GM23338 (cell line): ENCODE data around the gene PRDM7.

ENCODE experiments used
- EZH2 ChIP-seq: fragments of 200-600 bp; sonication (generic); IDR thresholded peaks from one replicate; pipeline ENCODE4 v1.8.0; 2017; ENCODE audit warnings: antibody characterized with exemption, mild to moderate bottlenecking, low read depth; ENCODE audit not compliant: unreplicated experiment
- TF ChIP-seq, protein P1 (sequence below), 2 experiments: fragments of 200-600 bp in 1 of 2; sonication (generic) in 1 of 2; conservative IDR thresholded peaks; 2 replicates each; pipeline versions ENCODE4 v1.5.1 to v1.6.1; 2016 to 2017; ENCODE audit warnings: antibody characterized with exemption in 2 of 2, low read depth in 2 of 2, mild to moderate bottlenecking in 2 of 2, moderate library complexity in 1 of 2

DNA sequence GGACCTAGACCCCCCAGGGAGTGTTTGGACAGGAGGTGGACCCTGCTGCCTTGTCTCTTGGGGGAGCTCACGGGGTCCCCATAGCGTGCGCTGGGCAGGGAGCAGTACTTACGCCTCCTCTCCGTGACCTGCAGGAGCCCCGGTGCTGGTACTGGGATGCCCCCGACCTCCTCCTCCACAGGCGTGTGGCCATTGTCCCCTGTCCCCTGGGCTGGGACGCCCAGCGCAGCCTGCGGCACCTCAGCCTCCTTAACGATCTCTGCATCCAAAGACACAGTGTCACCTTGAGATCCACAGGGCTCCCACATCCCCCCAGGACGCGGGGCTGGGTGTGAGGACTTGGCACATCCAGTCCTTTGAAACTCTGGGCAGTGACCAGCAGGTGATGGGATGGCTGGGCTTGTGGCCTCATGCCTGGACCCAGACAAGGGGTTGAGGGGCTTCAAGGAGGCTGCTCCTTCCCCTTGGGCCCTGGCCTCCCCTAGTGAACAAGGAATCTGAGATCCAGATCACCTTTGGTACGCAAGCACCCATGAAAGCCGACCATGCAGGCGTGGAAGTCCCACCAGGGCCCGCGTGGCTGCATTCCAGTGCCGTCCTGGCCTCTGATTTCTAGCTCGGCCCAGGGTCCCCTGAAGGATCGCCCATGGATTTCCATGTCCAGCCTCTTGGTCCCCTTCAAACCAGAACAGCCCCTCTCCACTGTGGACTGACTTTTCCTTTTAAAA is 67.8 kb downstream of the PRDM7 start:
- TF ChIP-seq EZH2: no peak
- TF ChIP-seq, protein P1, sequence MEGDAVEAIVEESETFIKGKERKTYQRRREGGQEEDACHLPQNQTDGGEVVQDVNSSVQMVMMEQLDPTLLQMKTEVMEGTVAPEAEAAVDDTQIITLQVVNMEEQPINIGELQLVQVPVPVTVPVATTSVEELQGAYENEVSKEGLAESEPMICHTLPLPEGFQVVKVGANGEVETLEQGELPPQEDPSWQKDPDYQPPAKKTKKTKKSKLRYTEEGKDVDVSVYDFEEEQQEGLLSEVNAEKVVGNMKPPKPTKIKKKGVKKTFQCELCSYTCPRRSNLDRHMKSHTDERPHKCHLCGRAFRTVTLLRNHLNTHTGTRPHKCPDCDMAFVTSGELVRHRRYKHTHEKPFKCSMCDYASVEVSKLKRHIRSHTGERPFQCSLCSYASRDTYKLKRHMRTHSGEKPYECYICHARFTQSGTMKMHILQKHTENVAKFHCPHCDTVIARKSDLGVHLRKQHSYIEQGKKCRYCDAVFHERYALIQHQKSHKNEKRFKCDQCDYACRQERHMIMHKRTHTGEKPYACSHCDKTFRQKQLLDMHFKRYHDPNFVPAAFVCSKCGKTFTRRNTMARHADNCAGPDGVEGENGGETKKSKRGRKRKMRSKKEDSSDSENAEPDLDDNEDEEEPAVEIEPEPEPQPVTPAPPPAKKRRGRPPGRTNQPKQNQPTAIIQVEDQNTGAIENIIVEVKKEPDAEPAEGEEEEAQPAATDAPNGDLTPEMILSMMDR (conservative IDR thresholded peaks at IDR 0.05; ENCODE audit: low read depth in 2 of 2): no peak
